Colonic mucosa (tissue), 4 donors: Measurements from ENCODE around the gene DMXL1. TPM values are rescaled to one million over a fixed set of nuclear protein-coding genes. Genes with fewer than 3 reads are reported as not detected.

Experiments used
- DNase-seq: peaks from one replicate; pipeline ENCODE4 v3.0.0-alpha.2; 2020
- H3K27ac ChIP-seq: fragments of 200-600 bp; one replicate; pipeline ENCODE4 v1.8.0; 2021
- H3K27me3 ChIP-seq: fragments of 200-600 bp; one replicate; pipeline ENCODE4 v1.8.0; 2021
- H3K36me3 ChIP-seq: fragments of 200-600 bp; one replicate; pipeline ENCODE4 v1.8.0; 2021
- H3K4me1 ChIP-seq: fragments of 200-600 bp; one replicate; pipeline ENCODE4 v1.8.0; 2021; ENCODE audit warnings: mild to moderate bottlenecking
- H3K4me3 ChIP-seq: fragments of 200-600 bp; one replicate; pipeline ENCODE4 v1.8.0; 2021
- H3K9ac ChIP-seq, 2 donors: one replicate each; pipeline ENCODE4 v1.7.0; 2013; ENCODE audit warnings: control low read depth in 2 of 2, low read depth in 2 of 2, low read length in 2 of 2
- H3K9me3 ChIP-seq: fragments of 200-600 bp; one replicate; pipeline ENCODE4 v1.8.0; 2021
- CTCF ChIP-seq: fragments of 200-600 bp; IDR thresholded peaks from one replicate; pipeline ENCODE4 v1.8.0; 2022; ENCODE audit warnings: antibody characterized with exemption, mild to moderate bottlenecking
- intact Hi-C: fragments of 100-400 bp; cut with DNase I; formaldehyde crosslinking; loops from one replicate; pipeline ENCODE4 v1.14.1; 2022
- total RNA-seq, 2 donors: library from RNA; stranded (reverse); fragmentation: NEBNext Ultra II Directional in 1 of 2; extraction: Animal tissue kit (Norgen Biotek cat#: 25700) in 1 of 2; gene quantifications; one replicate each; pipeline ENCODE4 v1.2.1, GENCODE V29; 2021
- donor health status: healthy.
- donor health status: DM: no; HTN: no; CAD: no.
- donor health status: DM: no; HTN: no; CAD: no.

The DMXL1 gene
- total RNA-seq, 2 donors from 2014 or later = 28.7 to 38.3 TPM

DNA sequence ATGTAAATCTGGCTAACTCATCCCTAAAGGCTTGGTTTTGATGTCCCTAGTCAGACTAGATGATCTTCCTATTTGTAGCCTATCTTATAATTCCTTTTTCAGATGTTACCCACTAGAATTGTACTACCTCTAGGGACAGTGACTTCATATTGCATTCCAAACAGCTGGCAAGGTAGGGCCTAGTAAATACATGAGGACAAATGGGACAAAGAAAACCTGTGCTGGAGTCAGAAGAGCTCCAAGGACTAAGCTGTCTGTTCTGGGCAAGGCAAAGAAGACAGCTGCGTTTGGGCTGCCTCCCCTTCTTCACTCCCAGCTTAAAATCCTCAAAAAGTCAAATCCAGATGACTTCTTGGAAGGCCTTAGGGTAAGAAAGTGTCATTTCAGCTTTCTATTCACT is 10.0 kb downstream of the DMXL1 start:
- H3K36me3 ChIP-seq = no peaks in the 10 kb centered on the region
- no peak overlapping the region for H3K9ac ChIP-seq
- intact Hi-C loops = no loop called here
- H3K27ac ChIP-seq = no peak overlapping the region
- no peak for DNase-seq
- no peak for TF ChIP-seq CTCF
- no peaks in the 10 kb centered on the region for H3K4me1 ChIP-seq
- no peaks in the 10 kb centered on the region for H3K9me3 ChIP-seq
- no peaks in the 10 kb centered on the region for H3K27me3 ChIP-seq
- H3K4me3 ChIP-seq = no peak overlapping the region

DNA sequence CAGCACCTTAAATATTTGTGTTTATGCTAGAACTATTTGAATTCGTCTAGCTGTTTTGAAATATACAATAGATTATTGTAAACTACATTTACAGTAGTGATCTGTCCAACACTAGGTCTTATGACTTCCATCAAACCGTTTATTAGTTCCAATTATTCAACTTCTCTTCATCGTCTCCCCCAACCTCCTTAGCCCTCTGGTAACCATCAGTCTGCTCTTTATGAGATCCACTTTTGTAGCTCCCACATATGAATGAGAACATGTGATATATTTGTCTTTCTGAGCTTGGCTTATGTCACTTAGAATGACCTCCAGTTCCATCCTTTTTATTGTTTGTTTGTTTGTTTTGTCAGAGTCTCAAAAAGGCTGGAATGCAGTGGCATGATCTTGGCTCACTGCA is 11.8 kb downstream of the DMXL1 start:
- no peak overlapping the region for H3K27ac ChIP-seq
- no peaks in the 10 kb centered on the region for H3K27me3 ChIP-seq
- no peaks in the 10 kb centered on the region for H3K4me1 ChIP-seq
- TF ChIP-seq CTCF = no peak
- no peaks in the 10 kb centered on the region for H3K36me3 ChIP-seq
- no peaks in the 10 kb centered on the region for H3K9me3 ChIP-seq
- H3K4me3 ChIP-seq = no peak overlapping the region
- DNase-seq = no peak
- no peak overlapping the region for H3K9ac ChIP-seq
- intact Hi-C loops = no loop called here

GRCh38 chr5:119083679-119084078 is 12.8 kb downstream of the DMXL1 start:
- no peak for TF ChIP-seq CTCF
- H3K27me3 ChIP-seq = no peaks in the 10 kb centered on the region

GRCh38 chr5:119088438-119088837 is 17.6 kb downstream of the DMXL1 start:
- no peak overlapping the region for H3K27ac ChIP-seq
- H3K4me3 ChIP-seq = no peak overlapping the region
- TF ChIP-seq CTCF = no peak
- no peaks in the 10 kb centered on the region for H3K36me3 ChIP-seq
- H3K4me1 ChIP-seq = no peaks in the 10 kb centered on the region
- H3K27me3 ChIP-seq = no peaks in the 10 kb centered on the region
- intact Hi-C loops = no loop called here
- DNase-seq = no peak
- no peak overlapping the region for H3K9ac ChIP-seq
- H3K9me3 ChIP-seq = no peaks in the 10 kb centered on the region

More at GRCh38 chr5:119083679-119084078, 12.8 kb downstream of the DMXL1 start:
- no peaks in the 10 kb centered on the region for H3K4me1 ChIP-seq
- DNase-seq = no peak
- H3K9me3 ChIP-seq = no peaks in the 10 kb centered on the region
- no peak overlapping the region for H3K4me3 ChIP-seq
- no peak overlapping the region for H3K27ac ChIP-seq
- no peak overlapping the region for H3K9ac ChIP-seq
- H3K36me3 ChIP-seq = no peaks in the 10 kb centered on the region
- intact Hi-C loops = no loop called here

GRCh38 chr5:119095611-119096010 is 24.7 kb downstream of the DMXL1 start:
- TF ChIP-seq CTCF = no peak
- DNase-seq = no peak
- intact Hi-C loops = no loop called here
- no peak overlapping the region for H3K27ac ChIP-seq
- no peaks in the 10 kb centered on the region for H3K9me3 ChIP-seq
- no peak overlapping the region for H3K4me3 ChIP-seq
- no peaks in the 10 kb centered on the region for H3K27me3 ChIP-seq
- H3K36me3 ChIP-seq = no peaks in the 10 kb centered on the region
- no peaks in the 10 kb centered on the region for H3K4me1 ChIP-seq
- H3K9ac ChIP-seq = no peak overlapping the region

GRCh38 chr5:119105971-119106370 is 35.1 kb downstream of the DMXL1 start:
- DNase-seq = no peak

More at GRCh38 chr5:119105971-119106370, 35.1 kb downstream of the DMXL1 start:
- Histone ChIP-seq H3K27ac (no peak overlapping the region), H3K4me3 (no peak overlapping the region), H3K27me3 (no peaks in the 10 kb centered on the region), H3K4me1 (no peaks in the 10 kb centered on the region), H3K9me3 (no peaks in the 10 kb centered on the region), H3K36me3 (no peaks in the 10 kb centered on the region), H3K9ac (no peak overlapping the region)
- no peak for TF ChIP-seq CTCF
- intact Hi-C loops = no loop called here
